Endothelial cell (in vitro differentiated cells): Measurements from ENCODE around the gene PKN2. TPM values are rescaled to one million over a fixed set of nuclear protein-coding genes. Genes with fewer than 3 reads are reported as not detected.

Experiments
- DNase-seq: peaks from one replicate; pipeline ENCODE4 v3.0.0; 2021; ENCODE audit warnings: low spot score
- H3K27ac Mint-ChIP-seq: one replicate; pipeline ENCODE4 v1.8.0; 2021; ENCODE audit warnings: mixed read lengths, inconsistent platforms; ENCODE audit not compliant: unreplicated experiment
- H3K27me3 Mint-ChIP-seq: one replicate; pipeline ENCODE4 v1.8.0; 2021; ENCODE audit warnings: mild to moderate bottlenecking, moderate library complexity, mixed read lengths, inconsistent platforms; ENCODE audit not compliant: unreplicated experiment
- H3K36me3 Mint-ChIP-seq: one replicate; pipeline ENCODE4 v1.8.0; 2021; ENCODE audit warnings: mild to moderate bottlenecking, low read depth, mixed read lengths, inconsistent platforms; ENCODE audit not compliant: unreplicated experiment
- H3K4me1 Mint-ChIP-seq: one replicate; pipeline ENCODE4 v1.8.0; 2021; ENCODE audit warnings: mild to moderate bottlenecking, mixed read lengths, inconsistent platforms; ENCODE audit not compliant: unreplicated experiment
- H3K4me3 Mint-ChIP-seq: one replicate; pipeline ENCODE4 v1.8.0; 2021; ENCODE audit warnings: mild to moderate bottlenecking, mixed read lengths, inconsistent platforms; ENCODE audit not compliant: unreplicated experiment
- H3K9me3 Mint-ChIP-seq: one replicate; pipeline ENCODE4 v1.8.0; 2021; ENCODE audit warnings: mixed read lengths, inconsistent platforms; ENCODE audit not compliant: unreplicated experiment
- total RNA-seq: library from RNA; stranded (reverse); fragmentation: NEBNext Ultra II Directional; extraction: Animal tissue kit (Norgen Biotek cat#: 25700); gene quantifications from one replicate; pipeline ENCODE4 v1.2.1, GENCODE V29; 2021; ENCODE audit not compliant: unreplicated experiment
- TF ChIP-seq, protein P1 (sequence below): fragments of 200-600 bp; sonication (generic); IDR thresholded peaks from one replicate; pipeline ENCODE4 v1.5.0; 2021; ENCODE audit warnings: antibody characterized with exemption; ENCODE audit not compliant: unreplicated experiment

PKN2 gene
- total RNA-seq, 1 donor from 2014 or later: 51.0 TPM

DNA sequence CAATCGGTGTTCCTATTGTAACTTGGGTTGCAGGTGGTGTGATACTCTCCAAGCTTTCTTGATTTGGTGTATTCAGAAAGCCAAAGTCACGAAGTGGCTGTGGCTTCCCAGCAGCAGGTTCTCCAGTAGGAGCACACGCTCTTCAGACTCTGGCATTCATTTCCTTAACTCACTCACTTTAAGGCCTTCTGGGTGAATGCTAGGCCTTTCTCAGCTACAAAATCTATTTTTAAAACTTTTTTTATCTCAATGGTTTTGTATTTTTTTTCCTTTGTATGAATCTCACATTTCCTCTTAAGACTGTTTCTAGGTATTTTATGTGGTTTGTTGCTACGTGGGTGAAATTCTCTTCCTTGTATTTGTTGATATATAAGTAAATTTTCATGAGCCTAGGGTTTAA, 22.9 kb upstream of the PKN2 start:
- Mint-ChIP-seq H3K4me1 (peaks cover 12% of the 10 kb centered on the region), H3K27ac (peak overlapping the region; percentile 72), H3K36me3 (no peaks in the 10 kb centered on the region), H3K9me3 (no peaks in the 10 kb centered on the region), H3K27me3 (no peaks in the 10 kb centered on the region), H3K4me3 (no peak overlapping the region)
- TF ChIP-seq, protein P1, sequence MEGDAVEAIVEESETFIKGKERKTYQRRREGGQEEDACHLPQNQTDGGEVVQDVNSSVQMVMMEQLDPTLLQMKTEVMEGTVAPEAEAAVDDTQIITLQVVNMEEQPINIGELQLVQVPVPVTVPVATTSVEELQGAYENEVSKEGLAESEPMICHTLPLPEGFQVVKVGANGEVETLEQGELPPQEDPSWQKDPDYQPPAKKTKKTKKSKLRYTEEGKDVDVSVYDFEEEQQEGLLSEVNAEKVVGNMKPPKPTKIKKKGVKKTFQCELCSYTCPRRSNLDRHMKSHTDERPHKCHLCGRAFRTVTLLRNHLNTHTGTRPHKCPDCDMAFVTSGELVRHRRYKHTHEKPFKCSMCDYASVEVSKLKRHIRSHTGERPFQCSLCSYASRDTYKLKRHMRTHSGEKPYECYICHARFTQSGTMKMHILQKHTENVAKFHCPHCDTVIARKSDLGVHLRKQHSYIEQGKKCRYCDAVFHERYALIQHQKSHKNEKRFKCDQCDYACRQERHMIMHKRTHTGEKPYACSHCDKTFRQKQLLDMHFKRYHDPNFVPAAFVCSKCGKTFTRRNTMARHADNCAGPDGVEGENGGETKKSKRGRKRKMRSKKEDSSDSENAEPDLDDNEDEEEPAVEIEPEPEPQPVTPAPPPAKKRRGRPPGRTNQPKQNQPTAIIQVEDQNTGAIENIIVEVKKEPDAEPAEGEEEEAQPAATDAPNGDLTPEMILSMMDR: no peak
- no peak for DNase-seq

DNA sequence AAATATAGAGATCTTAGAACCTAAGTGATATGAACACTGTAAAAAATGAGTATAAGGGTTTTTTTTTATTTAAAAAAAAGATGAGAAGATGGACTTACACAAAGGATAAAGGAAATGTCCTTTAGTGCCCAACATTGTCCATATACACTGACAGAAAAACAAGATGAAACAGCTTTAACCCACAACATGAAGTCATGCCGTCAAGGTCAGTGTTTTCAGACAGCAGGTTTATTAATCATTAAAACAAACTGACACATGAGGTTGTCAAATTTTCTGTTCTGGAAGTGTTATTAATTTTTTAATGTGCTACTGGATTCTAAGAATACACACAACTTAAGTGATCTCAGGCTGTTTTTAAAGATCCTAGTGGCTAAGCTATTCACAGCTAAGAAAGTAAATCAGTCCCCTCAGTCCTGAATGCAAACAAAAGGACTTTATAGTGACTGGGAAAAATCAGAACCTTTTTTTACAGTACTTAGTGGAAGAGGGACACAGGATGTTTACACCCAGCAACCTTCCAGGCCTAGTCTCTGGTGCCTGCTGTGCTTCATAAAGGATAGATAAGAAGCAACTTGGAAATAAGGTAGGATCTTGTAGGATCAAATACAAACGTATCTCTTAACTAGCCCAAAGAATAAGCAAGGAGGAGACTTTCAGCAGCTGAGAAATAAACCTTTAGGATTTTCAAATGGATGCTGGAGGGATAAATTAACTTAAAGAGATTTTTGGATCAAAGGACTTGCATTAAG, 21.9 kb upstream of the PKN2 start:
- Mint-ChIP-seq H3K4me3 (no peak overlapping the region), H3K27ac (peak overlapping the region; percentile 77), H3K4me1 (peaks cover 12% of the 10 kb centered on the region), H3K27me3 (no peaks in the 10 kb centered on the region), H3K9me3 (no peaks in the 10 kb centered on the region), H3K36me3 (no peaks in the 10 kb centered on the region)
- TF ChIP-seq, protein P1: no peak
- no peak for DNase-seq

DNA sequence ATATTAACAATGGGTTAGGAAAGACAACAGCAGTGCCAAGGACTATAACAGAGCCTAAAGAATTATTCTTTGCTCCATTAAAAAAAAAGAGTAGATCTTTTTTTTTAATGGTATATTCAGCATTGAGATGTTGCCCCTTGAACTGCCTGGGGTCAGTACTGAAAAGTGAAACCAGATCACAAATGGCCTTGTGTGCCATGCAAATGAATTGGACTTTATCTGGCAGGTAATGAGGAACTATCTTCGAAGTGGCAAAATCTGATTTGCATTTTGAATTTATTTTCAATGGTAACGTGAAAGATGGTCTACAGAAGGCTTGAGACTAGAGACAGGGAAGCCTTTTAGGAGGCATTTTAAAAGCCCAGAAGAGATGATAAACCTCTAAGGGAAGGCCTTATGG, 21.4 kb upstream of the PKN2 start:
- Mint-ChIP-seq H3K4me3 (no peak overlapping the region), H3K27ac (no peak overlapping the region), H3K36me3 (no peaks in the 10 kb centered on the region), H3K9me3 (no peaks in the 10 kb centered on the region), H3K27me3 (no peaks in the 10 kb centered on the region), H3K4me1 (peaks cover 12% of the 10 kb centered on the region)
- DNase-seq: no peak
- TF ChIP-seq, protein P1: no peak

DNA sequence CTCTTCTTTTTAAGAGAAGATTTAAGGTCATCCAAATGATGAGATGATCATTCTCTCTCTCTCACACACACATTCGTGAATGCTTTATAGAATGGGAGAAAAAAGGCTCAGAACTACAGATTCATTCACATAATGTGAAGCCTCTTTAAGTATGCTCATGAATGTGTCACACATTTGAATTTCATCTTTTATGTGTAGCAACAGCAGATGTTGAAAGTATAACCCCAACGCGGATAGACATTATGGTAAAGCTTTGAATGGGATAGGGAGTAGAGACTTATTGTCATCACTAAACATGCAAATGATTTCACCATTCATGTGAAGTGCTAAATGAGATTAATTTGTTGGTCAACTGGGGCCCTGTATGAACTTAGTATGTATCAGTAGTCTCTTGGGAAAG, 15.7 kb upstream of the PKN2 start:
- Mint-ChIP-seq H3K36me3 (no peaks in the 10 kb centered on the region), H3K9me3 (no peaks in the 10 kb centered on the region), H3K27me3 (no peaks in the 10 kb centered on the region), H3K27ac (no peak overlapping the region), H3K4me1 (no peaks in the 10 kb centered on the region), H3K4me3 (no peak overlapping the region)
- DNase-seq: no peak
- TF ChIP-seq, protein P1: no peak

DNA sequence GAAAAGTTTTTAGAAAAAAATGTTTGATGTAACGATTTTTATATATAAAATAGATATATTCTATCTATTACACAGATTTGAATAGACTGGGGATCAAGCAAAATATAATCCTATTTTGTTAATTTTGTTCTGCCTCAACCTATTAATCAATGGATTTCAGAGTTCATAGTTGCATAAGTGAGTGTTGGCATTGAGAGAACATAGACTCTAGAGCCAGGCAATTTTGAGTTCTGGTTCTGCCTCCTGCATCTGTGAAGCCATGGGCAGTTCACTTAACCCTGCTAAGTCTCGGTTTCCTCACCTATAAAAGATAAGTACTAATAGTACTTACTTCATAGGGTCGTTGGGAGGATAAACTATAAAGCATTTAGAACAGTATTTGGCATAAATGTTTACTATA, 13.6 kb upstream of the PKN2 start:
- H3K4me3 Mint-ChIP-seq: no peak overlapping the region
- no peaks in the 10 kb centered on the region for H3K36me3 Mint-ChIP-seq
- no peaks in the 10 kb centered on the region for H3K9me3 Mint-ChIP-seq
- H3K27ac Mint-ChIP-seq: no peak overlapping the region
- TF ChIP-seq, protein P1: no peak
- H3K4me1 Mint-ChIP-seq: no peaks in the 10 kb centered on the region
- no peak for DNase-seq
- H3K27me3 Mint-ChIP-seq: no peaks in the 10 kb centered on the region
